NCI-H2107 treated with DMSO at 0.1 percent for 48 hours (cell line): ENCODE results near the gene MED13L.
A peak's percentile ranks its signal among the peaks of the same experiment; 100 is the strongest.
"Not testable (repeated sequence)": the region's sequence is repeated elsewhere in the genome, so short reads cannot be mapped to it uniquely, and the experiment has no call there.

Experiments used
- DNase-seq: peaks from one replicate; lab custom pipeline; 2025; ENCODE audit not compliant: unreplicated experiment; lab: John Stamatoyannopoulos, UW

The MED13L gene

DNA sequence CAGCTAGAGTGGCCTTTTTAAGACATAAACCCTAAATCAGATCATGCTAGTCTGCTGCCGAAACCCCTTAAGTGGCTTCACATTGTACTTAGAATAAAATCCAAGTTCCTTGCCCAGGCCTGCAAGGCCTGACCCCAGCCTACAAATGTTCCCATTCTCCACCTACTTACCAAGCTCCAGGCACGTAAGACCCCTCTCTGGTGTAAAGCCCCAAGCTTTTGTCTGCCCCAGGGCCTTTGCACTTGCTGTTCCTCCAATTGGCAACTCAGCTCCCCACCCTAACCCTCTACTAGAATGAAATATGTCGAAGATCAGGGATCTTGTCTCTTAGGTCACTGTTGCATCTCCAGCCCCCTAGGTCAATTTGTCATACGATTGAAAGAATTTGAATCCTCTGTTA, 27.1 kb upstream of the MED13L start:
- no peak for DNase-seq

DNA sequence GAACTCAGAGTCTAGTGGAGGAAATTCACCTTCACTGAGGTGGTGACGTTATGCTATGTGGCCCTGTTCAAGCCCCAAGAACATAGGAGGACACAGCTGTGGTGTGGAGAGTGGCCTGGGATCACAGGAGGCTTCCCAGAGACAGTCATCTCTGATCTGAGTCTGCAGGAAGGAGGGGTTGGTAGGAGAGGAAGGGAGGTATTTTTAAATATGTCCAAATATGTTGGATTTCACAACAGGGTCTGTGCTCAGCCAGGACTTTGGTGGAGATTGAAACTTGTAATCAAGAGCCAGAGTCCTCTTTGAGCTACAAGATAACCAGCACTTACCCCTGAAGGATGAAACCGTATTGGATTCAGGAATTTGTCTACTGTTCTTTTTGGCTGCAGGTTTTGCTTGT, 26.4 kb upstream of the MED13L start:
- no peak for DNase-seq

DNA sequence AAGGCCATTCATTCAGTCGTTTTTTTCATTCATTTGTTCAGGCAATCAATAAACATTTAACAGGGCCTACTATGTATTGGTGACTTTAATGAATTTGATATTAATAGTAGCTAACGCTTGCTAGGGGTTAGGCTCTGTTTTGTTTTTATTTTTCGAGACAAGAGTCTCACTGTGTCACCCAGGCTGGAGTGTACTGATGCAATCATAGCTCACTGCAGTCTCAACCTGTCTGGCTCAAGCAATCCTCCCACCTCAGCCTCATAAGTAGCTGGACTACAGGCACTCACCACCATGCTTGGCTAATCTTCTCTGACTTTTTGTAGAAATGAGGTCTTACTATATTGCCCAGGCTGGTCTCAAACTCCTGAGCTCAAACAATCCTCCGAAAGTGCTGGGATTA, 25.6 kb upstream of the MED13L start:
- no peak for DNase-seq

DNA sequence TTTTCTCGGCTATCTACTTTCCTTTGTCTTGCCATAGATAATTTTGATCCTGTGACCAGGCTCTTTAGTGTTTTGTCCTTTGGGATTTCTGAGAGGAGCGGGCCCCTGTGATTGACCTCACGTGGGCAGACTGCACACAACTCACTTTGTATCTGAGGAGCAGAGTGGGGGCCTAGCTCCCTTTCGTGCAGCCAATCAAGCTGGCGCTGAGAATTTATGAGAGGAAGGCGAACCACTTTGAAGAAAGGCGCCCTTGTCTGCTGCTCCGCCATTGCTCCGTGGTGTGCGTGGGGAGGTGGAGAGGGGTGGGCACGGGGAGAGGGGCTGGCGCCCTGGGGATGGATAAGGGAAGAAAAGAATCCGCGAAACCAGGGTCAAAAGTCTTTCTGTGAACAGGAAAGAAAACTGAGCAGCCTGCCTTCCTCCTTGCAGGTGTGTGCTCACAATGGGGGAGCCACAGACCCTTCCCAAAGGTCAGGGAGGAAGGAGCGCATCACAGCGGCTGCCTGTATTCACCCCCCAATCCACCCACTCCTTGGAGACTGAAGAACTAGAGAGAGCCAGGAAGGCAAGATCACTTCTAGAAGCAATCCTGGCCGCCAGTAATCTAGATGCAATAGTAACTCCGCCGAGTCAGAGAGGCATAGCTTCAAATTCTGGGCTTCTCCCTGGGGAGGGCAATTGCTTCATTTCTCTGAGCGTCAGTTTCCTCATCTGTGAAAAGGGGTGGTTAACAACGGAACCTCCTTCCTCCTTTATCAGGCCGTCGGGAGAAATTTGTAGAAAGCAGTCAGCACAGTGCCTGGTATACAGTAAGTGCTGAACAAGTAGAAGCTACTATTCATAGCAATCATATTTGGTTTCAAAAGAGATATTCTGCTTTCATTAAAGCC, 24.9 kb upstream of the MED13L start:
- no peak for DNase-seq

DNA sequence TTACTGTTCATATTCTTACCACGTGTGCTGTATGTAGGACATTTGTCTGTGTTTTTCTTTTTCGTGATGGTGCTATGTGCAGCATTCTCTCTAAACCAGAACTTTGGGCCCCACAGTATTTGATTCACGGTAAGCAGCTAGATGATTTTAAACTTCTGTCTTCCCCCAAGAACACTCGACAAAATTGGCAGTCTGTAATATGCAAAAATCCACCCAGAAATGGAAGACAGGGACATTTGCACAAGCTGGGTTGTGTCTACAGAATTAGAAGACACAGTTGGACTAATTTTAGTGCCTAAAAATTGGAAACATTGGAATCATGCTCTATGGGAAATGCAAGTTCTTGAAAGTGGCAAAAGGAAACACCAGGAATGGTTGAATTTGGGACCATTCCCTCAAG, 24.1 kb upstream of the MED13L start:
- no peak for DNase-seq

DNA sequence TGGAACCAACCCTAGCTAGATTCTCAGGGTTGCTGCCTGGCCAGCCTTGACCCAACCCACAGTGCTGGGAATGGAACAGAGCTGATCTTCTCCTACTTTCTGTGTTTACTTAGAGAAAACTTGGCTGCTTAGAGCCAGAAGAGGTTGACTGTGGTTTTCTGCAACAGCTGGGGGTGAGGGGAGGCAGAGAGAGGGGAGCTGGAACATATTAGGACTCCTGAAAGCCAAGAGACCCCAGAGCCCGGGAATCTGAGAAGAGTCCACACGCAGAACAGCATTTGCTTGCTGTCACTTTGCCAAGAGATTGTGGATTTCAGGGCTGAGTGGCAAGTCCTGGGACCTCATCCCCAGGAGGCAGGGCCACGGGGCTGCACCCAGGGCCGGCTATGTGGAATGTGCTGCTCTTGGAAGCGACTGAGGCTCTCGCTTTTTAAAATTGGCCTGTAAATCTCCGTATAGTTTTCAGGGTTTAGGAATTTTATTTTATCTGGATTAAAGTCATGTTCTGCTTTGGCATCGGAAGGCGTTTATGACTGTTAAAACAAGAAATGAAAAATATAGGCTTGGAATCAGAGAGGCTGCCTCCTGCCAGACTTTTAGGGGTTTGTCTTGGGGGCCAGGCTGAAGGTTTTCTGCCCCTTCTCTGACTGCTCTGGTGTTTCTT, 22.3 kb upstream of the MED13L start:
- DNase-seq = no peak

DNA sequence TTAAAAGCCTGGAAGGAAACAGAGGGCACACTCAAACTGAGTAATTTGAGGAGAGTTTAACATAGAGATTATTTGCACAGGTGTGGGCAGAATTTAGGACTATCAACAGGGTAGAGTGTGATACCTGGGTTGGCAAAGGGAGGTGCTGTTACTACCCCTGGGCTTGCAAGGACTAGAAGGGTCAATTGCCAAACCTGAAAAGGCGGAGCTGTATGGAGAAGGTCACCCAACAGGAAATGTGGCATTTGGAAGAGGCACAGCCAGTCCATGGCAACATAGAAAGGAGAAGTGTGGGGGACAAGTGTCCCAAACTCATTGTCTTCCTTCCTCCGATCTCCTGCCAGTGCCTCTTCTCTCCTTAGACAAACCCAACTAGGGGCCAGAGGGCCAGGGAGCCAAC, 21.6 kb upstream of the MED13L start:
- peak; percentile 56 for DNase-seq

GRCh38 chr12:116298578-116298977, 21.1 kb upstream of the MED13L start:
- DNase-seq = no peak

GRCh38 chr12:116297224-116297834, 19.8 kb upstream of the MED13L start:
- no peak for DNase-seq

DNA sequence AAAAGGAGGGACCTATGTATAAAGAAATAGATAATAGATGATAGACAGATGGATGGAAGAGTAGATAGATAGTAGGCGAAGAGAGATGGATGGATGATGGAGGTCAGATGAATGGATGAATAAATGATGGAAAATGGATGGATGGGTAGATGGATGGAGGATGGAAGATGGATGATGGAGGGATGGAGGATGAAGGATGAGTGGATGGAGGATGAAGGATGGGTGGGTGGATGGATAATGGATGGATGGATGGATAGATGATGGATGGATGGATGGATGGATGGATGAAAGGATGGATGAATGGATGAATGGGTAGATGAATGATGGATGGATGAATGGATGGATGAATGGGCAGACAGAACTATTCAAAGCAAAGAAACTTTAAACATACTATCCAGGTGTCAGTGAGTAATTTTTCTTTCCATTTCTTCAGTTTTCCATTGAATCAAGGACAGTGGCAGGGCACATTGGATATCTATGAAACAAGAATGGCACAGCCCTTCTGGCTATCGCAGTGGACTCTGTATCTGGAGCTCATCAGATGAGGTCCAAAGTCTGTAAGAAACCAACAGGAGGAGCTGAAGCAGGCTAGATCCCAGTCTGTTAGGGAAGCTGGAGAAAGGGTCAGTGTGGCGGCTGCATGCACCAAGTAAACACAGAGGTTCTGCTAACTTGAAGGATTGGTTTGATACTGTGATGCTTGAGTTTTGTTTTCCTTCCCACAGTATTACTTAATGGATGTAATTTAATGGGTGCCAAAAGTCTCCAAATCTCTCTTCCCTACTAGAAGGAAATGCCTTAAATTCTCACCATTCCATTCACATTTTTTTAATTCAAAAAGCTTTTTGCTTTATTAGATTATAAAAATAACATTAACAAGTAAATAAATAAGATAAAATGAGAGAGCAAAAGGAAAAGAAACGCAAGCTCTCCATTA, 18.1 kb upstream of the MED13L start:
- DNase-seq = no peak

- DNase-seq = no peak
Measured at GRCh38 chr12:116294454-116295165, 17.1 kb upstream of the MED13L start.

DNA sequence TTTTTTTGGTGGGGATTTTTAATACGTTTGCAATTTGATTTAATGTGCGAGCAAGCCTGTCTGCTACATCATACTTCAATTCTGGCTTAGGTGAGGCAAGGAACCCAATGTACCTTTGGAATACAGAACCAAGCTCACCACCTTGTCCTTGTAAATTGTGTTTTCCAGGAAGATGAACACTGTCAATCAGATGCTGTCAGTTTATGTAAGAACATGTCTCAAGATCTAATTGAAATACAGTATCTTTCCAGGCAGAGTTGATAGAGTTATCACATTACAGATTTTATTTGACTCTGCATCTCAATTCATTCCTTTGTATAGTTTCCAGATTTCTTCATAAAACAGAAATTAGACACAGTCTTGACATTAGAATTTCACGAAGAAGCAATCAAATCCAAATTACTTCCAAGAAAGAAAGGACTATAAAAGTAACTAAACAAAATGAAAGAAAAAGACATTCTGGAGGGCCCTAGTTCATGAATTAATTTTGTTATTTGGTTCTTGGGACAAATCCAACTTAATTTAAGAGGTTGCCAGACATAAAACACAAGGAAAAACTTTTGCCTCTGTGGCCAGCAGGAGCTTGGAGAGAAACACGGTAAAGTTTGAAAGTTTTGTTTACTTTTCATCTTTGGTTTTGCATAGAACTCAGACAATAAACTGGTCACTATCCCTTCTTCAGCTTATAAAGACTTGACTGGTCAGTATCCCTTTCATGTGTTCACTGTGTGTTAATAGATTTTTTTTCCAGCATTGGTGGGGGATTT, 16.4 kb upstream of the MED13L start:
- no peak for DNase-seq

DNA sequence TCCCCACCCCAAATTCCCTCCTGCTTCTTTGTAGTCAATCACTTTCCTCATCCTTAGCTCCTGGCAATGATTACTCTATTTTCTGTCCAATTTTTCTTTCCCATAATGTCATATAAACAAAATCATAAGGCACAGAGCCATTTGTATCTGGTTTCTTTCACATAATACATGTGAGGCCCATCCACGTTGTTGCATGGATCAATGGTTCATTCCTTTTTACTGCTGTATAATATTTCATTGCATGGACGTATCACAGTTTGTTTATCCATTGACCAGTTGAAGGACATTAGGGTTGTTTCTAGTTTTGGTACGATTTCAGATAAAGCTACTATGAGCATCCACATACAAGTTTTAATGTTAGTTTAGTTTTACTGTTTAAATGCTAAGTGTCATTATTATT, 13.7 kb upstream of the MED13L start:
- no peak for DNase-seq

DNA sequence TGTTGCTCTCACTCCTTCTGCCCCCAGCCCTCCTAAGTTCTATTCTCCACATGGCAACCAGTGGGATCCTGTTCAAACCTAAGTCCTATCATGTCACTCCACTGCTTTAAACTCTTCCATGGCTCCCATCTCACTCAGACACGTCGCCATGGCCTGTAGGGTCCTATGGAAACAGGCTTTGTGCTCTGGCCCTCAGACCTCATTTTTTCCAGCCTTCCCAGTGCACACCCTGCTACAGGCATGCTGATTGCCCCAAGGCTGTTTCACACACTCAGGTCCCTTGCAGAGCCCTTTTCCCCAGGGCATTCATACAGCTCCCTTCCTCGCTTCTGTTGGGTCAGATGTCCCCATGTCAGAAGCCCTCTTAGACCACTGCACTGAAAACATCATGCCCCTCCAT, 11.2 kb upstream of the MED13L start:
- no peak for DNase-seq

DNA sequence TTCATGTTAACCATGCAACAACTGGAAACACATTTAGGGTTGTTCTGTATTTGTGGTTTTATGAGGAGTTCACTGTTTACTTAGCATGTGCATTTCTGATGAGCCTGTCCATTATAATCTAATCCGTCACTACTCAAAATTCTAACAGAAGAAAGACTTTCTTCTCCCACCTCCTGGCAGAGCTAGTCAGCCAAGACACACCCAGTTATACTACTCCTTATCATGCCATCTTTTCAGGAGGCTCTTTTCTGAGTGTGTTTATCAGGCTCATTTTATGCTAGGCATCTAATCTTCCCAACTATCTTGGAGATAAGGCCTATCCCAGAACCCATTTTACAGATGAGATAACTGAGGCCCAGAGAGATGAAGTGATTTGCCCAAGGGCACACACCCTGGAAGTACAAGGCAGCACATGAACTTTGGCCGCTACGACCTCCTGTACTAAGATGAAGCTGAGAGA, 10.4 kb upstream of the MED13L start:
- DNase-seq = peak; percentile 28

DNA sequence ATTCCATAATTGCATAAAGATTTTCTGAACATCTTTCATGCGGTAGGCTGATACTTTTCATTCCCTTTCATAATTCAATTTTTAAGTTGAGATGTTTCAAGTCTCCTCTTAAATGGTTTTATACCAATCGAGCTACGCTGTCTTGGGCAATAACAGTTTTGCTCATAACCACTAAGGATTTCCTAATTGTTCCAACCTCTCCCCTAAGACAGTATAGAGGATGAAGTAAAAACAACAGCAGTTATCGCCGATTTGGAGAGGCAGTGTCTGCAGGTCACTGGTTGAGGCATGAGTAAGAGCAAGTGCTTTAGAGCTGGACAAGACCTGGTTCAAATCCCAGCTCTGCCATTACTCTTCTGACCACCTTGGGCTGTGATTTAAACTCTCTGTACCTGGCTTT, 6.9 kb upstream of the MED13L start:
- DNase-seq = no peak

DNA sequence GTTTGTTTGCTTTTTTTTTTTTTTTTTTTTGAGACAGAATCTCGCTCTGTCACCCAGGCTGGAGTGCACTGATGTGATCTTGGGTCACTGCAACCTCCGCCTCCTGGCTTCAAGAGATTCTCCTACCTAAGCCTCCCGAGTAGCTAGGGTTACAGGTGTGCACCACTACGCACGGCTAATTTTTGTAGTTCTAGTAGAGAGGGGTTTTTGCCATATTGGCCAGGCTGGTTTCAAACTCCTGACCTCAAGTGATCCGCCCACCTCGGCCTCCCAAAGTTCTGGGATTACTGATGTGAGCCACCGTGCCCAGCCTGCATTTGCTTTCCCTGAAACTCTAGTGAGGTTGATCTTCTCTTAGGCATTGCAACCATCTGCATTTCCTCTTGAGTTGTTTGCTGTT, 6.4 kb upstream of the MED13L start:
- DNase-seq = not testable (repeated sequence)

DNA sequence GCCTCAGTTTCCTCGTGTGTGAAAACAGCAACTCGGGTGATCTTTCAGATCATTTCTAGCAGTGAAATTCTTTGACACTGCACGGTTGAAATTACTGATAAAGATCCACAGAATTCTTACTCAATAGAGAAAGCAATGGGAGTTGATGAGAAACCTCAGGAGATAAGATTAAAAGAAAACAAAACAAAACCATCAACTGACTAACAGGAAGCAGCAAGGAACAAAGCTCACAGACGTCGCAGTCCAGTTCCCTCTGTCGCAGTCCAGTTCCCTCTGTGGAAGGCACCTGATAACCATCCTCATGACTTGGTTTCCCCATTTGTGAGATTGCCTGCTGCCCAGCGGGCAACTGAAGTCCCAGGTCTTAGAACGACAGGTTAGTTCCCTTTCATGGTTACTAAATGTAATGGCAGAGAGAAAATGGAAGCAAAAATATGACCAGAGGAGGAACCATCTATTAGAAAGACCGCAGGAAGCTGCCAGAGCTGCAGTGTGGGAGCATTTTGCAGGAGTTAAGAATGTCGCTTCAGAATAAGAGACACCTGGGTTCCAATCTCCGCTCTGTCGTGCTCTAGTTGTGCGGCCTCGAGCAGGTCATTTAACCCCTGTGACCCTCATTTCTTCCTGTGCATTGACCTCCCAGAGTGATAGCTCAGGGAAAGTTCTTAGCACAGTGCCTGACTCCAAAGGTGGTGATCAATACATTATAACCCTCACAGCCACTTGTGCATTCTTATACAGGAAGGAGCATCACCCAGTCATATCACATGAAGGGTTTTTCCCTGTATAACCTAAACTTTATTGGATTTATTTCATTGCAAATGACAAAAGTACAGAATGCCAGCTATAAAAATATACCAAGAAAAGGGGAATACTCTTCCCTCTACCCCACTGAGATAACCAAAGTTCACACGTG, 5.1 kb upstream of the MED13L start:
- no peak for DNase-seq
